Measurements from ENCODE around the gene MRTFA.

- TF ChIP-seq POLR2AphosphoS5 (IDR thresholded peaks at IDR 0.05; ENCODE audit: low read depth, low read length) (peak; percentile 83), POLR2A (IDR thresholded peaks at IDR 0.05; ENCODE audit: low read depth, low read length) (peak; percentile 87; the same call in 1 of the 2 replicates), TAF1 (IDR thresholded peaks at IDR 0.05; ENCODE audit: borderline replicate concordance, low read depth, low read length) (no peak)
Measured at GRCh38 chr22:40651563-40652501, 15.3 kb upstream of the MRTFA start.
